ENCODE data around the gene GJB1. TPM values are rescaled to one million over a fixed set of nuclear protein-coding genes. Genes with fewer than 3 reads are reported as not detected.
"Not testable (repeated sequence)": the region's sequence is repeated elsewhere in the genome, so short reads cannot be mapped to it uniquely, and the experiment has no call there.

The GJB1 gene
- 10 to 100 TPM in 3 of 4 donors, 1 to 10 TPM in 1; 2.5 to 98.4 (median 65.5) TPM for total RNA-seq

DNA sequence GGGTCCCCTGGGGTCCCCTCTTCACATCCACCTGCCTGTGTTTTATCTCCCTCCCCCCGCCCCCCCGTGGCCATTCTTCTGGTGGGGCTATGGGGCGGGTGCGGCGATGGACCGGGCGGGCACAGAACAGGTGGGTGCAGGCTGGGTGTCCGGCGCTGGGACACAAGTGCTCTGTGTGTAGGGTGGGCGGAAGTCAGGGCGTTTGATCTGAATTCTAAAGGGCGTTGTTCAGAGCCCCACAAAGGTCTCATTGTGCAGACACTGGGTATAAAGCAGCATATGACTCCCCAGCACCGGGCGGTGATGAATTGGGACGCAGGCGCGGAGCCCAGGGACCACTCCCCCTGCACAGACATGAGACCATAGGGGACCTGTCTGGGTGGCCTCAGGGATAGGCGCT lies at the start of gene GJB1:
Gene GJB1 (plus strand): TSS at position 296 of the 400 bp plus-strand sequence. CDS start 484 bp downstream, outside the sequence.
- Histone ChIP-seq H3K4me3 (no peak within 1 kb of the TSS), H3K9me3 (no peaks in the 10 kb centered on the region), H3K27ac (no peak within 1 kb of the TSS), H3K36me3 (no peaks in the 10 kb centered on the region), H3K27me3 (no peaks in the 10 kb centered on the region), H3K4me1 (no peaks in the 10 kb centered on the region)
- TF ChIP-seq POLR2A (IDR thresholded peaks at IDR 0.05) (no peak), CTCF (IDR thresholded peaks at IDR 0.05) (no peak)
- DNase-seq: no peak

GRCh38 chrX:71173440-71173839 lies 49.6 kb upstream of the GJB1 start:
- no peaks in the 10 kb centered on the region for H3K9me3 ChIP-seq
- no peaks in the 10 kb centered on the region for H3K36me3 ChIP-seq
- no peaks in the 10 kb centered on the region for H3K4me1 ChIP-seq
- no peak for TF ChIP-seq CTCF (IDR thresholded peaks at IDR 0.05)
- TF ChIP-seq POLR2A (IDR thresholded peaks at IDR 0.05): no peak
- H3K4me3 ChIP-seq: no peak overlapping the region
- H3K27me3 ChIP-seq: no peaks in the 10 kb centered on the region
- H3K27ac ChIP-seq: no peak overlapping the region
- no peak for DNase-seq

- Histone ChIP-seq H3K9me3 (no peaks in the 10 kb centered on the region), H3K27ac (no peak overlapping the region), H3K4me3 (no peak overlapping the region), H3K36me3 (no peaks in the 10 kb centered on the region), H3K27me3 (no peaks in the 10 kb centered on the region), H3K4me1 (no peaks in the 10 kb centered on the region)
- DNase-seq: no peak
- TF ChIP-seq CTCF (IDR thresholded peaks at IDR 0.05) (no peak), POLR2A (IDR thresholded peaks at IDR 0.05) (no peak)
Observed at GRCh38 chrX:71174795-71175194, 48.2 kb upstream of the GJB1 start.

DNA sequence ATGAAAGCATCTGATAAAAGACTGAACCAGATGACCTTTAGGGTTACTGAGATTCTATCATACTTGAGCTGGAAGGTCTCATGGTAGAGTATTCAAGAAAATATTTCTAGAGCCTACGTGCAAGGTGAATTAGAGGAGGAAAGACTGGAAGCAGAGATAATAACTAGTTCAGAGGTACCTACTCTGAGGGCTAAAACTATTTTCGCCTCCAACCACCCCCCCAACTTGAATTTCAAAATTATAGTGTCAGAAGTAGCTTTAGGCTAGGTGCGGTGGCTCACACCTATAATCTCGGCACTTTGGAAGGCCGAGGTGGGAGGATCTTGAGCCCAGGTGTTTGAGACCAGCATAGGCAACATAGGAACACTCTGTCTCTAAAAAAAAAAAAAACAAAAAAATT lies 47.5 kb upstream of the GJB1 start:
- Histone ChIP-seq H3K36me3 (no peaks in the 10 kb centered on the region), H3K4me1 (no peaks in the 10 kb centered on the region), H3K4me3 (no peak overlapping the region), H3K9me3 (no peaks in the 10 kb centered on the region), H3K27ac (no peak overlapping the region), H3K27me3 (no peaks in the 10 kb centered on the region)
- no peak for DNase-seq
- TF ChIP-seq POLR2A (IDR thresholded peaks at IDR 0.05) (no peak), CTCF (IDR thresholded peaks at IDR 0.05) (no peak)

DNA sequence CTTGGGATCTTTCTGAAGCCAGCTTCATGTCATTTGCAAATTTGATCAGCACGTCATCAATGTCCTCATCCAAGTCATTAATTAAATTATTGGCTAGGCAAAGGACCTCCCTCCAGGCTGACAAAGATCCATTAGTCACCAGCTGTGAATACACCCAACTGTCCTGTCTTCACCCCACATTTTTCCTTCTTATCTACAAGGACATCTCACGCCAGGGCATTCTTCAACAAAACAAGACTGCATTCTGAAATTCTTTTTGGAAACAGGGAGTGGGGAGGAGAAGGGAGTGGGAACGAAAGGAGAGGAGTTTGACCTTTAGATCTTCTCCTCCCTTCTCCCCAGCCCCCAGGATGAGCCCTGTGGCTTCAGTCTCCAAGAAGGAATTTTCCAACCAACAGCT lies 45.7 kb upstream of the GJB1 start:
- no peak for DNase-seq
- Histone ChIP-seq H3K9me3 (no peaks in the 10 kb centered on the region), H3K4me1 (no peaks in the 10 kb centered on the region), H3K27me3 (no peaks in the 10 kb centered on the region), H3K27ac (no peak overlapping the region), H3K4me3 (no peak overlapping the region), H3K36me3 (no peaks in the 10 kb centered on the region)
- TF ChIP-seq POLR2A (IDR thresholded peaks at IDR 0.05) (no peak), CTCF (IDR thresholded peaks at IDR 0.05) (no peak)

DNA sequence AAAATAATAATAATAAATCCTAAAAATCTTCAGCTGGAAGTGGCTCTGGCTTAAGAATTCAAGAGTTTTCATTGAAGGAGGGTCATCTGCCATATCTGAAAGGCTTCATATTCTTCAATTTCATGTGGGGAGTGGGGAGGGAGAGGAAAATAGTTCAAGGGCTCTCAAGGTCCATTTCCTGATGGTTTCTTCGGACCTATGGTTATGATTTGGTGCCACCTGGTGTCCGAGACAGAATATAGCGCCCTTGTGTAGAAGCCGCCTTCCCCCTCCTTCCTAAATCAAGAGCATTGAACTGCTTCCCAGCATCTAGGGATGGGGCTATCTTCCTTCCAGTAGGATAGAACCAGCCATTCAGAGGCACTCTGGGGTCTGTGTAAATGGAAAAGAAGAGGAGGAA lies 44.1 kb upstream of the GJB1 start:
- no peak for TF ChIP-seq POLR2A (IDR thresholded peaks at IDR 0.05)
- TF ChIP-seq CTCF (IDR thresholded peaks at IDR 0.05): peak; percentile 30 to 75 (median 62)
- H3K4me1 ChIP-seq: no peaks in the 10 kb centered on the region
- no peaks in the 10 kb centered on the region for H3K9me3 ChIP-seq
- no peaks in the 10 kb centered on the region for H3K36me3 ChIP-seq
- H3K27ac ChIP-seq: no peak overlapping the region
- H3K4me3 ChIP-seq: no peak overlapping the region
- peak in 2 of 3 donors; percentile 54 to 80 for DNase-seq
- no peaks in the 10 kb centered on the region for H3K27me3 ChIP-seq

GRCh38 chrX:71180579-71181265 lies 42.3 kb upstream of the GJB1 start:
- H3K27ac ChIP-seq: peak overlapping the region in 2 of 4 donors; percentile 80 to 89
- H3K4me3 ChIP-seq, DNase-seq, H3K4me1 ChIP-seq, H3K36me3 ChIP-seq, H3K9me3 ChIP-seq, H3K27me3 ChIP-seq: not testable (repeated sequence)
